Right cardiac atrium (tissue), 5 donors: ENCODE measurements around the gene FAM120B. TPM values are rescaled to one million over a fixed set of nuclear protein-coding genes. Genes with fewer than 3 reads are reported as not detected.

Experiments used
- ATAC-seq, 2 donors: fragments of 200-7000 bp; cut with Tn5 transposase; one replicate each; pipeline versions ENCODE4 v1.8.0 to v1.9.1; 2020; ENCODE audit warnings: moderate library complexity in 2 of 2, mild to moderate bottlenecking in 1 of 2
- DNase-seq, 3 donors: peaks; one replicate each; pipeline ENCODE4 v3.0.0-alpha.2; 2020
- H3K27ac ChIP-seq: one replicate; pipeline ENCODE4 v1.5.1; 2013; ENCODE audit warnings: mild to moderate bottlenecking, low read length, control low read depth, moderate library complexity
- H3K27me3 ChIP-seq: one replicate; pipeline ENCODE4 v1.6.1; 2013; ENCODE audit not compliant: control insufficient read depth, insufficient read depth
- H3K4me1 ChIP-seq: one replicate; pipeline ENCODE4 v1.6.1; 2013; ENCODE audit warnings: low read length; ENCODE audit not compliant: control insufficient read depth, insufficient read depth
- H3K4me3 ChIP-seq: one replicate; pipeline ENCODE4 v1.5.1; 2013; ENCODE audit warnings: low read length, control low read depth
- H3K9me3 ChIP-seq: one replicate; pipeline ENCODE4 v1.6.1; 2013; ENCODE audit warnings: low read length; ENCODE audit not compliant: control insufficient read depth
- WGBS: extraction: QIAGEN DNeasy Blood & Tissue Kit; methylation state at CpG from one replicate; pipeline ENCODE4 v1.1.7; 2013; 5-methylcytosine and 5-hydroxymethylcytosine counted together
- intact Hi-C, 4 donors: fragments of 100-400 bp; cut with DNase I; formaldehyde crosslinking; loops; one replicate each; pipeline versions ENCODE4 v1.11.0 to v1.14.0; 2022 to 2023
- microRNA-seq, 2 donors: library from miRNA; unstranded; fragments of <30 nt; microRNA quantifications; one replicate each; pipeline ENCODE4 v1.2.0, GENCODE V29; 2020 to 2021
- polyA plus RNA-seq: library from polyadenylated mRNA; stranded (reverse); fragments of 200-250 nt; gene quantifications from one replicate; pipeline ENCODE4 v1.2.3, GENCODE V29; 2013
- total RNA-seq, 4 donors: library from RNA; stranded (reverse); fragmentation: NEBNext Ultra II Directional; extraction: Animal tissue kit (Norgen Biotek cat#: 25700); gene quantifications; one replicate each; pipeline ENCODE4 v1.2.1, GENCODE V29; 2021
- donor health status: healthy with polysubstance abuse.
- donor health status: DM: no; HTN: yes; CAD: no.
- donor health status: DM: no; HTN: no; CAD: no.
- donor health status: DM: no; HTN: yes; CAD: no; lungs with severe emphysema.
- donor health status: DM: yes; HTN: yes; CAD: no.

Gene FAM120B
- total and polyA plus RNA-seq, 5 donors, result 10.7 to 31.9 (median 28.9) TPM

DNA sequence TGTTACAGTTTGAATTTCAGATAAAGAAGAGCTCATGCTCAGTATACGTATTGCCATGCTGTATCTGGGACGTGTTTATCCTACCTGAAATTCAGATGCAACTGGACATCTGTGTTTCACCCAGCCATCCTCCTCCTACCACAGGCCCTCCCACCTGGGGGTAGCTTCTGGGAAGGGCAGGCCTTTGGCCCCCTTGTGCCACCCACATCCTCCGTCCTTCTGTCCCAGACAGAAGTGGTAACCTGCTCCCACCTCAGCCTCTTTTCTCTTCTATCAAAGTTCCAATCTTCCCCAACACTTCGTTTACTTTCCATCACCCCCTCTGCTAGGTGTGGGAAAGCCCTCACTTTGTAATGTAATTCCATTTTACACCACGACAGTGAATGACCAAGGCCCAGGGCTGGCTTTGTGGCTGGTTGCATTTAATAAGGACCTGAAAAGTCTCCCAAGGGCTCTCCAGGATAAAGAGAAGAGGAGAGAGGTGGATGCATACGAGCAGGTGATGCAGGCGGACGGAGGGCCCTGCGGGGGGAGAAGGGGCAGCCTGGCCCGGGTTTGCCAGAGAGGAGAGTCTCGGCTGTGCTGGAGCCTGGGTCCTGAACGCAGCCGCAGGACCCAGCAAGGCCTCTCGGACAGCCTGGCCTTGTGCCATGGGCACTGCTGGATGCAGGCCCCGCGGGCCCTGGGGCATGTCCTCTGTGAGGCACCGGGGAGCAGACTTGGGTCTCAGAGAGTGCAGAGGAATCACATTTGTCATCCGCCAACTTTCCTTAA lies 148.1 kb downstream of the FAM120B start:
- Histone ChIP-seq H3K4me3 (no peak overlapping the region), H3K4me1 (peaks cover 2% of the 10 kb centered on the region), H3K27ac (no peak overlapping the region), H3K27me3 (no peaks in the 10 kb centered on the region), H3K9me3 (no peaks in the 10 kb centered on the region)
- WGBS, result 73% methylated on average over 18 of the region's 18 CpGs
- DNase-seq (peak in 1 of 3 donors; percentile 55), ATAC-seq (no peak)
- intact Hi-C loops, result no loop called here

DNA sequence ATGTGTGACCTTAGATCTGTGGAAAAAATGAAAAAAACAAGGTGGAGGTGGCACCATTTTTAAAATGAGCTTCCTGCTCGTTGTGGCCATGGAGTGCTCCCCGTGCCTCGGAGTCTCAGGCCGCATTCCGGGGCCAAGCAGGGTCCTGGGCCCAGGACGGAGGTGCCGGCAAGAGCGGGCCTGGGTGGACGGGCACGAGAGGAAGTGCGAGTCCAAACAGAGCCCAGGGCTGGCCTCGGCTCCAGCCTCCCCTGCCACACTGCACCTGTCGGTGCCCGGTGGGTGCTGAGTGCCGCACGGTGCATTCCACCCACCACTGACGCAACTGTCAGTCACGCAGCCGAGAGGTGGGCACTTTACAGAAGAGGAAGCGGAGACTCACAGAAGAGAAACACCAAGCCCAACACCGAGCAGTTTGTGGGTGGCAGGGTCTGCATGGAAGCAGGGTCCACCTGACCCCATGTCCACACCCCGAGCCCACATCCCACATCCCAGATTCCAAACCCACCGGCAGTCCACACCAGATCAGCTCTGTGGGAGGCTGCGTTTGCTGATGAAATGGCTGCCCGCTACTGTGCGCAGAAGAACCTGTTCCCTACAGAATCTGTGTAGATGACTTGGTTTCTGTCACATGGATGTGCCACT lies 148.9 kb downstream of the FAM120B start:
- 92% methylated on average over 26 of the region's 26 CpGs for WGBS

DNA sequence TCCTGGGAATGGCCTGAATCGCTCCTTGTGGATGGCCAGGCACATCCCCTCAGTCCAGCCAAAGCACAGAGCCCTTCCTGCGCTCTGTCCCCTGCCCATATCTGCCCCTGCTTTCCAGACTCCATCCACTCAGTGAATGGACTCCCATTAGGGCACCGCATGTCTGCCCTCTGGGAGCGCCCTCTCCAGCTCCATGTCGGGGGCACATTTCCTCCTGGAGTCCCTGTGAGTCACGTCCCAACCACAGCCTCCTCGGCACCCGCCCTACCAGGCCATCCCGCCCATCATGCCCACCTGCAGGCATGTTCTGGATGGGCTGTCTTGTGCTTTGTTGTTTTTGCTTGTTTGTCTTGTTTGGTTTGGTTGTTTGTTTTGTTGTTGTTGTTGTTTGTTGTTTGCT lies 149.8 kb downstream of the FAM120B start:
- intact Hi-C loops, result no loop called here
- Histone ChIP-seq H3K9me3 (no peaks in the 10 kb centered on the region), H3K27ac (no peak overlapping the region), H3K27me3 (no peaks in the 10 kb centered on the region), H3K4me3 (no peak overlapping the region), H3K4me1 (peaks cover 2% of the 10 kb centered on the region)
- ATAC-seq (no peak), DNase-seq (no peak)
- WGBS, result 91% methylated on average over 9 of the region's 9 CpGs

More for the DNA sequence above, 148.9 kb downstream of the FAM120B start:
- DNase-seq, result no peak
- intact Hi-C loops, result no loop called here
- H3K27ac ChIP-seq, result no peak overlapping the region
- H3K4me1 ChIP-seq, result peaks cover 2% of the 10 kb centered on the region
- H3K27me3 ChIP-seq, result no peaks in the 10 kb centered on the region
- no peak for ATAC-seq
- H3K9me3 ChIP-seq, result no peaks in the 10 kb centered on the region
- no peak overlapping the region for H3K4me3 ChIP-seq

Small RNA genes within 50 kb of the gene (microRNA-seq; reads per million reads assigned to microRNA genes)
- gene MIR4644, result 0 reads per million in 2 donors

Other genes starting within 250 kb of the FAM120B start
- gene DLL1, start 15.7 kb upstream of the FAM120B start, total RNA-seq, result 10 to 100 TPM; 23.9 to 29.2 (median 27.0) TPM
- 25.8 TPM for gene DLL1, start 15.7 kb upstream of the FAM120B start, polyA plus RNA-seq
- gene PSMB1, start 246.5 kb downstream of the FAM120B start, total RNA-seq, result 100 to 1,000 TPM; 125 to 146 (median 144) TPM
- 280 TPM for gene PSMB1, start 246.5 kb downstream of the FAM120B start, polyA plus RNA-seq
- 10 to 100 TPM in 1 of 4 donors, 1 to 10 TPM in 3; 8.7 to 11.8 (median 9.2) TPM for gene TBP, start 247.6 kb downstream of the FAM120B start, total RNA-seq
- 7.9 TPM for gene TBP, start 247.6 kb downstream of the FAM120B start, polyA plus RNA-seq